ENCODE results near the gene RBM28.
"Not testable (repeated sequence)": the region's sequence is repeated elsewhere in the genome, so short reads cannot be mapped to it uniquely, and the experiment has no call there.

Gene RBM28

GRCh38 chr7:128349466-128349825, 5.7 kb upstream of the RBM28 start:
- DNase-seq (ENCODE audit: low read depth in 4 of 4, low spot score in 1 of 4), result no peak

DNA sequence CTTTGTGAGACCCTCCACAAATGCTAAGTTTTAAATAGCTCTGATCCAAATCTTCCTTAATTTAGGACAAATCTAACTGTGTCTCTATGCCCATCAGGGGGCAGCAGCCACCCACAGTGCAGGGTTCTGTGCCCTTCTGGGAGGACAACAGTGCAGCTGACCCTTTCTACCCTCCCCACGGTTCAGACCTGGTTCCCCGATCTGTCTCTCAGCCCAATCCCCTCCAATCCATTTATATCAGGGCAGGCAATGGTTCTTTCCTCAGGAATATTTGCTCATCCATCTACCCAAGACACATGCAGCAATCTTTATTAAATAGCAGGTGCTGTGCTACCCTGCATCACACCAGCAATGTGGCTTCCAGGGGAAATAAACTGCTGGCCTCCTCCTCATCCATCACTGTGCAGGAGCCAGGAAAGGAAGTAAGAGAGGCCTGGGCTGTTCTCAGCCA, 4.0 kb upstream of the RBM28 start:
- DNase-seq (ENCODE audit: low read depth in 4 of 4, low spot score in 1 of 4), result peak in 1 of 4 experiments; percentile 38

DNA sequence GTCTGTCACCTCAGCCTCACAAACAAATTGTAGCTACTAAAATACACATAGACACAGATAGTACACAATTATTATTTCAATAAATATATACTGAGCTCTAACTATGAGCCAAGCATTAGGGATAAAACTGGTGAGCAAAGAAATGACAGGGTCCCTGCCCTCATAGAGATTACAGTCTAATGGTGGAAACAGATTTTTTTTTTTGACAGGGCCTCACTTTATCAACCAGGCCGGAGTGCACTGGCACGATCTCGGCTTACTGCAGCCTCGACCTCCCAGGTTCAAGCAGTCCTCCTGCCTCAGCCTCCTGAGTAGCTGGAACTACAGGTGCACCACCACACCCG, 695 bp upstream of the RBM28 start:
- DNase-seq (ENCODE audit: low read depth in 4 of 4, low spot score in 1 of 4), result no peak

GRCh38 chr7:128341733-128342132, 2.0 kb downstream of the RBM28 start:
- no peak for DNase-seq (ENCODE audit: low read depth in 4 of 4, low spot score in 1 of 4)

- DNase-seq (ENCODE audit: low read depth in 4 of 4, low spot score in 1 of 4), result no peak
Measured at GRCh38 chr7:128335730-128336129, 8.0 kb downstream of the RBM28 start.

GRCh38 chr7:128324368-128324680, 19.4 kb downstream of the RBM28 start:
- DNase-seq (ENCODE audit: low read depth in 4 of 4, low spot score in 1 of 4), result no peak

DNA sequence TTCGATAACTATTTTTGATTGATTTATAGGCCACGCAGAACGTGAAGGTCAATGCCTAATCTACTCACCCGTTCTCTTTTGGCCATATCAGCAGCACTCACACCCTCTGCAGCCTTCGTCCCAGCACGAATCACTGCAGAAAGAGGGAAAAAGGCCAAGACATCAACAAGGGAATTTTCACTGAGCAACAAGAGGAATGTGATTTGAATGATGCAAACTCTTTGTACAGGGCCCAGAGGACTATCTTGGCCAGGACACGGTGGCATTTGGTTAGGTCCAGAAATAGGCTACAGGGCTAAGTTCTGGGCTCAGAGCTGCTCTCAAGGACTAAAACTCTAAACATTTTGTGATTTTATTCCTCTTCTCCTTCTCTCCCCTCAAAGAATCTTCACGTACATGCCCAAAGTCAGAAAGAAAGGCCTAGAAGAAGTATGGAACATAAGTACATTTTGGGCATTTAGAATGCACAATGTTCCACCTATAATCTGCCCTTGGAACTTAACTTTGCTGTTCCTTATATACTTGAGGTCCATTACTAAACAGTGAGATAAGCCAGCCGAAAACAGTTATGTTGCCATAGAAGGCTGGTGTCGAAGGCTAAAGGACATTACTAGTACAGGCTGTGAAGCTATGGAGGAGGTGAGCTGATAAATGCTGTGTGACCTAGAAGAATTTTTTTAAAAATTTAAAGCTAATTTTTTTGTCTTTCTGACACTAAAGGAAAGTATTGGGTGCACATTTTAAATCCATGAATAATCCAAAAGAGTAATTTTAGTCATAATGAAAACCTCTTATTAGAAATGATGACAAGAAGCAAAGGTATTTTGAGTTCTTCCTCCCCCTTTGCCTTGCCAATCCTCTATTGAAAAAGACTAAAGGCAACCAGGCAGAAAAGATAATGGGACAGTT, 20.0 kb downstream of the RBM28 start:
- no peak for DNase-seq (ENCODE audit: low read depth in 4 of 4, low spot score in 1 of 4)

GRCh38 chr7:128323040-128323439, 20.7 kb downstream of the RBM28 start:
- no peak for DNase-seq (ENCODE audit: low read depth in 4 of 4, low spot score in 1 of 4)

GRCh38 chr7:128322040-128322643, 21.6 kb downstream of the RBM28 start:
- no peak for DNase-seq (ENCODE audit: low read depth in 4 of 4, low spot score in 1 of 4)

DNA sequence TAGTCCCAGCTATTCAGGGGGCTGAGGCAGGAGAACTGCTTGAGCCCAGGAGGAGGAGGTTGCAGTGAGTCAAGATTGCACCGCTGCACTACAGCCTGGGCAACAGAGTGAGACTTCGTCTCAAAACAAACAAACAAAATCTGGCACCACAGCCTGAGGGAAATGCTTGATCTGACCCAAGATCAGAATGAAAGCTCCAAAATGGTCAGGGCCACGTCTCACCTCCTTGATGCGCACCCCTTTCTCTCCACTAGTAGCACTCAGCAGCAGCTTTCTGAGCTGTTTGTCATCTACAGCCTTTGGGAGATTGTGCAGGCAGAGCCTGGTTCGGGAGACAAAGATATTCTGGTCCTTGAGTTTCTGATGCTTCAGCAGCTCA, 22.7 kb downstream of the RBM28 start:
- DNase-seq (ENCODE audit: low read depth in 4 of 4, low spot score in 1 of 4), result no peak

DNA sequence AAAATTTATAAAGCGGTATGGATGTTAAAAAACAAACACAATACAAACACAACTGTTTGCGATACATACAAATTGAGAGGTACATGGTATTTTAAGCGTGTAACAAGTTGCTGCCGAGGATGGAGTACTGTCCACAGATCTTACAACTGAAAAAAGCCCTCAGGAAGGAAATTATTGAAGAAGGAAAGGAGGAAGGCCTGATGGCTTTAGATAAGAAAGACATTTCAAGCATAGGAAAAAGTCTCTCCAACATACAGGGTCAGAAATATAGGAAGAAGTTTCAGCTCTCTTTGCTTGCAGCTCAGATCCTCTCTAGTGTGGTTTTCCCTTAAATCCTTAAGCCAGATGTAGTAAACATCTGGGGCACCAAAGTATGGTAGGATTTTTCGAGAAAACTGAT, 25.0 kb downstream of the RBM28 start:
- DNase-seq (ENCODE audit: low read depth in 4 of 4, low spot score in 1 of 4), result no peak

DNA sequence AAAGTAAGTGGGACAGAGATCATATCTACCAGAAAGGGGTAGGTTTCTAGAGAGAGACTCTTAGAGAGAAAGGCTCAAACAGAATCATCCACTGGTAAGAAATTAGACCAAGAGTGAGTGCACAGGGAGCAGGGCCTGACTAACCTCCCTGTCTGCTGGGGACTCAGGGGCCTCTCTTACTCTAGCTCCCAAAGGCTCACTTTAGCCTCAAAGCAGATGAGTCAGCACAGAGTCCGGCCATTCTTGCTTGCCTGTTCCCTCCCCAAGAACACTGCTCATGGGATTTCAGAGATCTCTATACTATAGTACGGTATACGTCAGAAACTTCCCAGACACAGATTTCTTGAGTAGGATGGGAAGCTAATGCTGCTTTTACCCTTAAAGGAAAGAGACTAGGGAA, 32.7 kb downstream of the RBM28 start:
- no peak for DNase-seq (ENCODE audit: low read depth in 4 of 4, low spot score in 1 of 4)

DNA sequence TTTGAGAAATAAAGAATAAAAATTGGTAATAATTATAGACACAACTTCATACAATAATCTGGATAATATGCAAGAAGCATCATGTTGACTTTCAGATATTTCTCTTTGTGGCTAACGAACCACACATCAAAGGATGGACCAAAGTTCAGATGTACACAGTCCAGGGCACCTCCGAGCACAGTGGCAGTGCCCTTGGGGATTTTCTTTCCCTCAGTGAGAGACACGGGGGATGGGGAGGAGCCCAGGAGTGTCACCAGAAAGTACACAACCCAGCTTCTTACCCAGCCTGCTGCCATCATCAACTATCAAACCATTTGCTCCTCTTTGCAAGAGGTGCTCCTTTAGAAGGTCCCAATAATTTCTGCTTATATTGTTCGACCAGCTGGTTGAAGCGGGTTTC, 33.2 kb downstream of the RBM28 start:
- no peak for DNase-seq (ENCODE audit: low read depth in 4 of 4, low spot score in 1 of 4)

GRCh38 chr7:128309976-128310375, 33.7 kb downstream of the RBM28 start:
- DNase-seq (ENCODE audit: low read depth in 4 of 4, low spot score in 1 of 4), result no peak

- DNase-seq (ENCODE audit: low read depth in 4 of 4, low spot score in 1 of 4), result no peak
Measured at GRCh38 chr7:128309124-128309523, 34.6 kb downstream of the RBM28 start.

- no peak for DNase-seq (ENCODE audit: low read depth in 4 of 4, low spot score in 1 of 4)
Measured at GRCh38 chr7:128307061-128307460, 36.6 kb downstream of the RBM28 start.

GRCh38 chr7:128304212-128304611, 39.5 kb downstream of the RBM28 start:
- DNase-seq (ENCODE audit: low read depth in 4 of 4, low spot score in 1 of 4), result no peak

DNA sequence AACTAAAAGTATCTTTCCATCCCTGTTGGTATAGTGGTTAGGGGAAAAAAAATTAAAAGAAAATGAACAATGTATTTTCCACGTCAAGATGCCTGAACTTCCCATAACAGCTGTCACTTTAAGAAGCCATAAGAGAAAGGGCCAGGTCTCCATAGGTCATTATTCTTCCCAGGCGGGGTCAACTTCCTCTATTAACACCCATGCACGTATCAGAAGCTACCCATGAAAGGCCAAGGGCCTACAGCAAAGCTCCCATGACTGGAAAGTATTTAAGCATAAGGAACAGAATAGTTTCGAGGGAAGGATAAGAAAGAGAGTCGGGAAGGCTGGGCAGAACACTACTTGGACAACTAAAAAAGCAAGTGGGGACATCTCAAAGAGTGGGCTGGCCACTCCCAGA, 40.1 kb downstream of the RBM28 start:
- DNase-seq (ENCODE audit: low read depth in 4 of 4, low spot score in 1 of 4), result no peak

DNA sequence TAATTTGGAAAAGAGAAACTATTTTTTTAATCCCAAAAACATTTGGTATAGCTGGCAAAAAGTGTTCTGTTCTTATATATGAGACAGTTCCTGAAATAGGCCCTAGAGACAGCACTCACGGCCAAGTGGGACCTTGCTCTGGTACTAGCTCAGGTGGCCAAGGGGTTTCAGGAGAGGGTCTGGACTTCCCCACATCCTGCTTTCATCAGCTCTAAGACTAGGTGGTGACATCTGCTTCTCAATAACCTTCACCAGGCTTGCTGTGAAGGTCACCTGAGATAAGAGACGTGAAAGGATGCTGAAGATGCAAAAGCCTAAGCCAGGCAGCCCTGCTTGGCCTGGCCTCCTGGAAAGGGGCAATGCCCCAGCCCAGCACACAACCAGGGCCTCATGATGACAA, 40.6 kb downstream of the RBM28 start:
- no peak for DNase-seq (ENCODE audit: low read depth in 4 of 4, low spot score in 1 of 4)

- no peak for DNase-seq (ENCODE audit: low read depth in 4 of 4, low spot score in 1 of 4)
Measured at GRCh38 chr7:128302139-128302538, 41.6 kb downstream of the RBM28 start.

DNA sequence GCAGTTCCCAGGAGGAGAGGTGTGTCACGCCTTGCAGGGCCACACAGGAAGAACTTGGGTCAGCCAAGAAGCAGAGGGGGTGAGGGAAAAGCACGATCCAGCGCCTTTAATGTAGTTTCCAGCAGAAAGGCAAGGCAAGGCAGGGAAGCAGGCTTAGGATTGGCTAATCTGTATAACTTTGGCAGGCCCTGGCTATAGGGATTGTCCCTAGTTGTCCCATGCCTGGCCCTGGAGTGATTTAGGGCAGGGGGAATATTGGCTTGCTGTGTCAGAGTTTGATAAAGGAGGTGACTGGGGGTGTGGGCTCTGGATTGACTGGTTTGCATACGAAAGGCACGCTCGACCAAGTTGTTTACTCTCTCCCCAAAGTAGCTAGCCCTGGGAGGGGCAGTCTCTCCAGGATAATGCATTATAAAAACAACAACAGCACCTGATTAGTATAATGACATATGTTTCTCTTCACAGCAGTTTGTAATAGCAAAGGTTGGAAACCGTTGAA, 44.5 kb downstream of the RBM28 start:
- no peak for DNase-seq (ENCODE audit: low read depth in 4 of 4, low spot score in 1 of 4)

DNA sequence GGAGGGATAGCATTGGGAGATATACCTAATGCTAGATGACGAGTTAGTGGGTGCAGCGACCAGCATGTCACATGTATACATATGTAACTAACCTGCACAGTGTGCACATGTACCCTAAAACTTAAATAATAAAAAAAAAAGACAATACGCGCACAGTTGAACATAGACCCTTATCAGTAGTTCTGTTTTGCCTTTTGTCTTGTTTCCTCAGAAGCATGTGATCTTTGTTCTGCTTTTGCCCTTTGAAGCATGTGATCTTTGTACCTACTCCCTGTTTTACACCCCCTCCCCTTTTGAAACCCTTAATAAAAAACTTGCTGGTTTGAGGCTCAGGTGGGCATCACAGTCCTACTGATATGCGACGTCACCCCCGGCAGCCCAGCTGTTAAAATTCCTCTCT, 45.7 kb downstream of the RBM28 start:
- not testable (repeated sequence) for DNase-seq (ENCODE audit: low read depth in 4 of 4, low spot score in 1 of 4)

GRCh38 chr7:128287556-128287955, 56.2 kb downstream of the RBM28 start:
- DNase-seq (ENCODE audit: low read depth in 4 of 4, low spot score in 1 of 4), result no peak
